Hepatocyte (in vitro differentiated cells): ENCODE data around the gene DNAH6.

Source experiments
- CTCF ChIP-seq: fragments of 200-600 bp; sonication (generic); IDR thresholded peaks from 2 replicates; pipeline ENCODE4 v1.5.1; 2016; ENCODE audit warnings: antibody characterized with exemption, mild to moderate bottlenecking; ENCODE audit not compliant: poor library complexity
- EZH2 ChIP-seq: fragments of 200-600 bp; sonication (generic); IDR thresholded peaks from 2 replicates; pipeline ENCODE4 v1.6.1; 2016; ENCODE audit warnings: antibody characterized with exemption, mild to moderate bottlenecking, borderline replicate concordance

- TF ChIP-seq CTCF (no peak), EZH2 (no peak)
Observed at GRCh38 chr2:84727315-84727714, 211.0 kb downstream of the DNAH6 start.
